ENCODE data around the gene PTCH1.

PTCH1 gene

GRCh38 chr9:95552255-95552654 lies 35.5 kb upstream of the PTCH1 start:
- H3K4me1 ChIP-seq (ENCODE audit: control insufficient read depth, insufficient read depth, low read length) = no peaks in the 10 kb centered on the region
- no peak overlapping the region for H3K27ac ChIP-seq (ENCODE audit: extremely low read depth, low read depth, low read length)
- POLR2A ChIA-PET = no interaction called here
- no peaks in the 10 kb centered on the region for H3K36me3 ChIP-seq (ENCODE audit: control insufficient read depth in 2 of 2, insufficient read depth in 1 of 2, low read length in 2 of 2)
- H3K4me3 ChIP-seq (ENCODE audit: low read depth, low read length) = no peak overlapping the region
- TF ChIP-seq ZNF626 (tag by site-specific recombination; IDR thresholded peaks at IDR 0.05) = no peak
- TF ChIP-seq ZNF114 (tag by site-specific recombination; IDR thresholded peaks at IDR 0.05) = no peak
- TF ChIP-seq ZNF830 (tag by site-specific recombination; IDR thresholded peaks at IDR 0.05; ENCODE audit: low read depth) = no peak
- no peak for TF ChIP-seq PRDM10 (tag by site-specific recombination; IDR thresholded peaks at IDR 0.05)
- TF ChIP-seq ZBTB8A (tag by site-specific recombination; IDR thresholded peaks at IDR 0.05) = no peak
- no peak for TF ChIP-seq KLF8 (tag by site-specific recombination; IDR thresholded peaks at IDR 0.05)
- TF ChIP-seq ZSCAN5A (tag by site-specific recombination; IDR thresholded peaks at IDR 0.05) = no peak
- TF ChIP-seq, protein P1, sequence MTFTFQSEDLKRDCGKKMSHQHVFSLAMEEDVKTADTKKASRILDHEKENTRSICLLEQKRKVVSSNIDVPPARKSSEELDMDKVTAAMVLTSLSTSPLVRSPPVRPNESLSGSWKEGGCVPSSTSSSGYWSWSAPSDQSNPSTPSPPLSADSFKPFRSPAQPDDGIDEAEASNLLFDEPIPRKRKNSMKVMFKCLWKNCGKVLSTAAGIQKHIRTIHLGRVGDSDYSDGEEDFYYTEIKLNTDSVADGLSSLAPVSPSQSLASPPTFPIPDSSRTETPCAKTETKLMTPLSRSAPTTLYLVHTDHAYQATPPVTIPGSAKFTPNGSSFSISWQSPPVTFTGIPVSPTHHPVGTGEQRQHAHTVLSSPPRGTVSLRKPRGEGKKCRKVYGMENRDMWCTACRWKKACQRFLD (tag by site-specific recombination; IDR thresholded peaks at IDR 0.05) = no peak
- TF ChIP-seq ZBTB17 (tag by site-specific recombination; IDR thresholded peaks at IDR 0.05) = no peak
- no peak for TF ChIP-seq ZNF658 (tag by site-specific recombination; IDR thresholded peaks at IDR 0.05)
- TF ChIP-seq ZNF488 (tag by site-specific recombination; IDR thresholded peaks at IDR 0.05) = no peak
- no peak for TF ChIP-seq GLI2 (tag by site-specific recombination; IDR thresholded peaks at IDR 0.05; ENCODE audit: borderline replicate concordance, low read depth)
- no peak for TF ChIP-seq PRDM2 (tag by site-specific recombination; IDR thresholded peaks at IDR 0.05; ENCODE audit: borderline replicate concordance)
- TF ChIP-seq ZNF792 (tag by site-specific recombination; IDR thresholded peaks at IDR 0.05) = no peak
- CTCF ChIA-PET = no interaction called here
- no peaks in the 10 kb centered on the region for H3K9me3 ChIP-seq (ENCODE audit: control insufficient read depth, insufficient read depth, low read depth, low read length)

All from HEK293 (cell line).